Activated CD8-positive, alpha-beta T cell treated with anti-CD3 and anti-CD28 coated beads for 36 hours (primary cell): Measurements from ENCODE around the gene ALKBH2. TPM values are rescaled to one million over a fixed set of nuclear protein-coding genes. Genes with fewer than 3 reads are reported as not detected.

Experiments used
- ATAC-seq: fragments of 200-7000 bp; cut with Tn5 transposase; one replicate; pipeline ENCODE4 v1.10.0; 2021; ENCODE audit warnings: mild to moderate bottlenecking, moderate library complexity
- CTCF ChIA-PET: fragments of 350-600 bp; sonication (Branson Sonifier 250); formaldehyde crosslinking; loops from one replicate; lab custom pipeline; 2021; ENCODE audit warnings: antibody characterized with exemption; lab: Charles Lee
- POLR2A ChIA-PET: fragments of 350-600 bp; sonication (Branson Sonifier 250); formaldehyde crosslinking; loops from one replicate; lab custom pipeline; 2021; ENCODE audit warnings: antibody characterized with exemption; lab: Charles Lee
- DNase-seq: peaks from one replicate; pipeline ENCODE4 v3.0.0-alpha.2; 2020
- H3K27ac Mint-ChIP-seq: one replicate; pipeline ENCODE4 v1.8.0; 2021; ENCODE audit warnings: mild to moderate bottlenecking, mixed read lengths
- H3K27me3 Mint-ChIP-seq: one replicate; pipeline ENCODE4 v1.8.0; 2021; ENCODE audit warnings: mixed read lengths
- H3K36me3 Mint-ChIP-seq: one replicate; pipeline ENCODE4 v1.8.0; 2021; ENCODE audit warnings: low read depth, mixed read lengths
- H3K4me1 Mint-ChIP-seq: one replicate; pipeline ENCODE4 v1.8.0; 2021; ENCODE audit warnings: low read depth, mixed read lengths
- H3K4me3 Mint-ChIP-seq: one replicate; pipeline ENCODE4 v1.8.0; 2021; ENCODE audit warnings: mild to moderate bottlenecking, moderate library complexity, mixed read lengths
- H3K9me3 Mint-ChIP-seq: one replicate; pipeline ENCODE4 v1.8.0; 2021; ENCODE audit warnings: mixed read lengths
- intact Hi-C: fragments of 100-400 bp; cut with micrococcal nuclease; formaldehyde crosslinking; loops from one replicate; pipeline ENCODE4 v1.10.0; 2022
- total RNA-seq, 2 experiments: library from RNA; stranded (reverse); gene quantifications; one replicate each; pipeline ENCODE4 v1.2.3, GENCODE V29; 2021
- TF ChIP-seq, protein P1 (sequence below): fragments of 200-600 bp; IDR thresholded peaks from one replicate; pipeline ENCODE4 v1.8.0; 2022; ENCODE audit warnings: antibody characterized with exemption, mild to moderate bottlenecking

ALKBH2 gene
- total RNA-seq, 2 experiments from 2014 or later: 35.6 to 37.8 TPM

DNA sequence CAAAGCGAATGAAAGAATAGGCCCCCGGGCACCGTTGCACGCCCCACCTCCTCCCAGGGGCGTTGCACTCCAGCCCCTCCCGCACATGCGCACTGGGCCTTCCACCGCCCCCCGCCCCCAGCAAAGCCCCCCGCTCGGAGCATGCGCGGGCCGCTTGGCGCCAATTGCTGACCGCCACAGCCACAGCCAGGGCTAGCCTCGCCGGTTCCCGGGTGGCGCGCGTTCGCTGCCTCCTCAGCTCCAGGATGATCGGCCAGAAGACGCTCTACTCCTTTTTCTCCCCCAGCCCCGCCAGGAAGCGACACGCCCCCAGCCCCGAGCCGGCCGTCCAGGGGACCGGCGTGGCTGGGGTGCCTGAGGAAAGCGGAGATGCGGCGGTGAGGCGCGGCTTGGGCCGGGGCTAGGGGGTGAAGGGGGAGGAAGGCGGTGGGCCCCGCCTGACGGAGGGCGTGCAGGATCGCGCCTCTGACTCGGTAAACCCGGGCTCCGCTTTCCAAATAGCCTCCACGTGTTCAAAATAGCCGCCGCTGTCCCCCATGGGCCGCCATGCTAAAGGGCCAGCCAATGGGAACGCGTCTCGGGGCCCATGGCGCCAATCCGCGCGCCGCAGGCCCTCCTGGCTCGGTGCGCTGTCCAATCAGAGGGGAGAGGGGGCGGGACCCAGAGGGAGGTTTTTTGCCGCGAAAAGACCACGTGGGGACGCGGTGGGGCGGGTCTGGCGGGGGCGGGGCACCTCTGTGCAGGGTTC lies 4.3 kb upstream of the ALKBH2 start, which contains the start of gene UNG:
Gene UNG, plus strand, starts transcription at position 163 of the 748 bp plus-strand sequence. Its CDS starts 83 bp downstream, at position 246.
- Mint-ChIP-seq H3K4me1 (peaks cover 34% of the 10 kb centered on the region), H3K27ac (peak within 1 kb of the TSS; percentile 91), H3K4me3 (peak within 1 kb of the TSS; percentile 82), H3K36me3 (peaks cover 38% of the 10 kb centered on the region), H3K27me3 (no peaks in the 10 kb centered on the region), H3K9me3 (no peaks in the 10 kb centered on the region)
- ChIA-PET CTCF (interaction anchor here (3.2 to 3.5 kb wide), 2 partner anchors 14 kb away, joined by 13 to 30 read pairs; no protein-coding TSS in a partner anchor), POLR2A (interaction anchor here (1.5 to 1.7 kb wide), 3 partner anchors 11 to 57 kb away, joined by 3 to 4 read pairs (median 4); no protein-coding TSS in a partner anchor)
- intact Hi-C loops: loop anchor here (10.0 kb wide), 1 partner anchor 463 kb away; the partner anchor contains the start of gene SELPLG
- DNase-seq (peak; percentile 98), ATAC-seq (peak; percentile 90)
- TF ChIP-seq, protein P1, sequence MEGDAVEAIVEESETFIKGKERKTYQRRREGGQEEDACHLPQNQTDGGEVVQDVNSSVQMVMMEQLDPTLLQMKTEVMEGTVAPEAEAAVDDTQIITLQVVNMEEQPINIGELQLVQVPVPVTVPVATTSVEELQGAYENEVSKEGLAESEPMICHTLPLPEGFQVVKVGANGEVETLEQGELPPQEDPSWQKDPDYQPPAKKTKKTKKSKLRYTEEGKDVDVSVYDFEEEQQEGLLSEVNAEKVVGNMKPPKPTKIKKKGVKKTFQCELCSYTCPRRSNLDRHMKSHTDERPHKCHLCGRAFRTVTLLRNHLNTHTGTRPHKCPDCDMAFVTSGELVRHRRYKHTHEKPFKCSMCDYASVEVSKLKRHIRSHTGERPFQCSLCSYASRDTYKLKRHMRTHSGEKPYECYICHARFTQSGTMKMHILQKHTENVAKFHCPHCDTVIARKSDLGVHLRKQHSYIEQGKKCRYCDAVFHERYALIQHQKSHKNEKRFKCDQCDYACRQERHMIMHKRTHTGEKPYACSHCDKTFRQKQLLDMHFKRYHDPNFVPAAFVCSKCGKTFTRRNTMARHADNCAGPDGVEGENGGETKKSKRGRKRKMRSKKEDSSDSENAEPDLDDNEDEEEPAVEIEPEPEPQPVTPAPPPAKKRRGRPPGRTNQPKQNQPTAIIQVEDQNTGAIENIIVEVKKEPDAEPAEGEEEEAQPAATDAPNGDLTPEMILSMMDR: no peak

DNA sequence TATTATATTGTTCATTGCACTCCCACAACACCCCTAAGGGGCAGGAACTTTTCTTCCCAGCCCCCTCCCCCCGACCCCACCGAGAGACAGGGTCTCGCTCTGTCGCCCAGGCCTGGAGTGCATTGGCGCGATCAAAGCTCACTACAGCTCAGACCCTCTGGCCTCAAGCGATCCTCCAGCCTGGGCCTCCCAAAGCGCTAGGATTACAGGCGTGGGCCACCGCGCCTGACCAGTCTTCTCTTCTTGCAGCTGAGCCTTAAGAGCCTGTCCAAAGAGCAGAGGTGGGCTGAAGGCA lies 3.8 kb upstream of the ALKBH2 start:
- intact Hi-C loops: loop anchor here (10.0 kb wide), 1 partner anchor 462 kb away; the partner anchor contains the start of gene SELPLG
- Mint-ChIP-seq H3K4me3 (peak overlapping the region; percentile 82), H3K9me3 (no peaks in the 10 kb centered on the region), H3K36me3 (peaks cover 38% of the 10 kb centered on the region), H3K27me3 (no peaks in the 10 kb centered on the region), H3K27ac (peak overlapping the region; percentile 91), H3K4me1 (peaks cover 40% of the 10 kb centered on the region)
- CTCF ChIA-PET: interaction anchor here (3.2 kb wide), 1 partner anchor 15 kb away, joined by 13 read pairs; no protein-coding TSS in a partner anchor
- DNase-seq: no peak
- no peak for ATAC-seq
- TF ChIP-seq, protein P1: no peak
- POLR2A ChIA-PET: no interaction called here

DNA sequence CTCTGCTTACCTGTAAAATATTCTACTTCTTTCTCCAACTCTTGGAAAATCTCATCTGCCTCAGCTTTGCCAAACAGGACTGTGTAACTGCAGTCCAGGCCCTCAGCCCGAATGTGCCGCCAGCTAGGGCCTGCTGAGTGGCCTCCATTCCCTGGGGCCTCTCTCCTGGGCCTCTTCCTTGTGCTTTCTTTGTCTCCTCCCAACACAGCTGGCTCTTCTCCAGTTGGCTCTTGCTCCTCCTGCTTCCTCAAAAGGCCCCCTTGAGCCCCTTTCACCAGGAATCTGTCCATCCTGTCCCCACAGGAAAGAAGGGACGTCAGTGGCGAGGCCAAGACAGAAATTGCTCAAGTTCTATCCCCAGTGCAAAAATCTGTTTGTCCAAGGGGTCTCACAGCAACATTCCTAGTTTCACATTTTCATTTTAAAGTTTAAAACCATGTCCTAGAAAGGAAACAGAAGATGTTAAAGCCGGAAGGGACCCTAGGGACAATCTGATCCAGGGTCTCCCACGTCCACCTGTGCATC lies 713 bp downstream of the ALKBH2 start:
- ATAC-seq (no peak), DNase-seq (no peak)
- intact Hi-C loops: loop anchor here (2.0 to 10.0 kb wide), 3 partner anchors 40 to 458 kb away; partner anchors contain the start of genes DAO, SELPLG and USP30
- H3K27me3 Mint-ChIP-seq: no peaks in the 10 kb centered on the region
- peaks cover 36% of the 10 kb centered on the region for H3K4me1 Mint-ChIP-seq
- peak overlapping the region; percentile 81 for H3K4me3 Mint-ChIP-seq
- peak overlapping the region; percentile 91 for H3K27ac Mint-ChIP-seq
- no peaks in the 10 kb centered on the region for H3K9me3 Mint-ChIP-seq
- peaks cover 28% of the 10 kb centered on the region for H3K36me3 Mint-ChIP-seq
- ChIA-PET CTCF (interaction anchor here (0.6 to 2.3 kb wide), 25 partner anchors 8 to 475 kb away, joined by 3 to 11 read pairs (median 4); partner anchors contain the start of genes ACACB, DAO and USP30), POLR2A (interaction anchor here (0.6 to 1.9 kb wide), 7 partner anchors 8 to 532 kb away, joined by 3 to 6 read pairs (median 4); partner anchors contain the start of gene SART3)
- TF ChIP-seq, protein P1: no peak

DNA sequence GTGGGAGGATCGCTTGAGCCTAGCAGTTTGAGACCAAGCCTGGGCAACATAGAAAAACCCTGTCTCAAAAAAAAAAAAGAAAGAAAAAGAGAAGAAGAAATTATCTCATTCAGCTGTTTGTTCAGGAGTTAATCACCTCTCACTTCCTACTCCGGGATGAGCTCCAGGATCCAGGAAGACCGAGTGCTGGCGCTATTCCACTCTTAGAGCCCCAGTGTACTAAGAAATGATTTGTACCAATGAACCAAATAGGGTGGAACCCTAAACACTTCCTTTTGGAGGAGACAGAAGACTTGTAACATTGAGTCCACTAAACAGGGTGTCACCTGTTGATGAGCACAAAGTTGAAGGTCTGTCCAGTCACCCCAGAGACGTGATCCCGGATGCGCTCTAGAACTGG lies 3.6 kb downstream of the ALKBH2 start:
- intact Hi-C loops: loop anchor here (5.0 to 10.0 kb wide), 2 partner anchors 207 to 455 kb away; partner anchors contain the start of genes DAO and SELPLG
- TF ChIP-seq, protein P1: no peak
- Mint-ChIP-seq H3K36me3 (peaks cover 28% of the 10 kb centered on the region), H3K9me3 (no peaks in the 10 kb centered on the region), H3K4me3 (no peak overlapping the region), H3K27me3 (no peaks in the 10 kb centered on the region), H3K27ac (peak overlapping the region; percentile 59), H3K4me1 (peaks cover 39% of the 10 kb centered on the region)
- ChIA-PET CTCF (interaction anchor here (1.4 kb wide), 1 partner anchor 22 kb away, joined by 5 read pairs; no protein-coding TSS in a partner anchor), POLR2A (no interaction called here)
- ATAC-seq: no peak
- no peak for DNase-seq
